Uterus (tissue), 2 donors: ENCODE data around the gene SCN3A.

Experiments
- POLR2A ChIP-seq, 2 donors: fragments of 450-650 bp; IDR thresholded peaks; one replicate each; pipeline ENCODE4 v1.6.1; 2016; ENCODE audit warnings: antibody characterized with exemption in 2 of 2, mild to moderate bottlenecking in 1 of 2, moderate library complexity in 1 of 2
- TF ChIP-seq, protein P1 (sequence below), 4 experiments: fragments of 200-600 bp in 2 of 4; fragments of 450-650 bp in 2 of 4; sonication (generic) in 2 of 4; IDR thresholded peaks; one replicate each; pipeline ENCODE4 v1.5.1; 2016 to 2019; ENCODE audit warnings: antibody characterized with exemption in 4 of 4, mild to moderate bottlenecking in 2 of 4, moderate library complexity in 1 of 4

DNA sequence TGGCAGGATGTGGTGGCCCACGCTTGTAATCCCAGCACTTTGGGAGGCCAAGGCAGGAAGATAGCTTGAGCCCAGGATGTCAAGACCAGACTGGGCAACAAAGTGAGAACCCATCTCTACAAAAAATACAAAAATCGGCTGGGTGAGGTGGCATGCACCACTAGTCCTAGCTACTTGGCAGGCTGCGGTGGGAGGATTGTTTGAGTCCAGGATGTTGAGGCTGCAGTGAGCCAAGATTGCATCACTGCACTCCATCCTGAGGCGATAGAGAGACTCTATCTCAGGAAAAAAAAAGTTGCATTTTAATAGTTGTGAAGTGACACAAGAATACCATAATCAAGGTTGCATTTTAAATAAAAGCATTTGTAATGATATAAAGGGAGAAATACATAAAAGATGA is 124.4 kb downstream of the SCN3A start:
- TF ChIP-seq, protein P1, sequence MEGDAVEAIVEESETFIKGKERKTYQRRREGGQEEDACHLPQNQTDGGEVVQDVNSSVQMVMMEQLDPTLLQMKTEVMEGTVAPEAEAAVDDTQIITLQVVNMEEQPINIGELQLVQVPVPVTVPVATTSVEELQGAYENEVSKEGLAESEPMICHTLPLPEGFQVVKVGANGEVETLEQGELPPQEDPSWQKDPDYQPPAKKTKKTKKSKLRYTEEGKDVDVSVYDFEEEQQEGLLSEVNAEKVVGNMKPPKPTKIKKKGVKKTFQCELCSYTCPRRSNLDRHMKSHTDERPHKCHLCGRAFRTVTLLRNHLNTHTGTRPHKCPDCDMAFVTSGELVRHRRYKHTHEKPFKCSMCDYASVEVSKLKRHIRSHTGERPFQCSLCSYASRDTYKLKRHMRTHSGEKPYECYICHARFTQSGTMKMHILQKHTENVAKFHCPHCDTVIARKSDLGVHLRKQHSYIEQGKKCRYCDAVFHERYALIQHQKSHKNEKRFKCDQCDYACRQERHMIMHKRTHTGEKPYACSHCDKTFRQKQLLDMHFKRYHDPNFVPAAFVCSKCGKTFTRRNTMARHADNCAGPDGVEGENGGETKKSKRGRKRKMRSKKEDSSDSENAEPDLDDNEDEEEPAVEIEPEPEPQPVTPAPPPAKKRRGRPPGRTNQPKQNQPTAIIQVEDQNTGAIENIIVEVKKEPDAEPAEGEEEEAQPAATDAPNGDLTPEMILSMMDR (IDR thresholded peaks at IDR 0.05) = no peak
- no peak for TF ChIP-seq POLR2A (IDR thresholded peaks at IDR 0.05)
